HuH-7 (cell line): ENCODE measurements around the gene SLC4A1.
A peak's percentile ranks its signal among the peaks of the same experiment; 100 is the strongest.

Source experiments
- DNase-seq: peaks from one replicate; pipeline ENCODE4 v3.0.0; 2011; ENCODE audit warnings: low spot score

SLC4A1 gene

DNA sequence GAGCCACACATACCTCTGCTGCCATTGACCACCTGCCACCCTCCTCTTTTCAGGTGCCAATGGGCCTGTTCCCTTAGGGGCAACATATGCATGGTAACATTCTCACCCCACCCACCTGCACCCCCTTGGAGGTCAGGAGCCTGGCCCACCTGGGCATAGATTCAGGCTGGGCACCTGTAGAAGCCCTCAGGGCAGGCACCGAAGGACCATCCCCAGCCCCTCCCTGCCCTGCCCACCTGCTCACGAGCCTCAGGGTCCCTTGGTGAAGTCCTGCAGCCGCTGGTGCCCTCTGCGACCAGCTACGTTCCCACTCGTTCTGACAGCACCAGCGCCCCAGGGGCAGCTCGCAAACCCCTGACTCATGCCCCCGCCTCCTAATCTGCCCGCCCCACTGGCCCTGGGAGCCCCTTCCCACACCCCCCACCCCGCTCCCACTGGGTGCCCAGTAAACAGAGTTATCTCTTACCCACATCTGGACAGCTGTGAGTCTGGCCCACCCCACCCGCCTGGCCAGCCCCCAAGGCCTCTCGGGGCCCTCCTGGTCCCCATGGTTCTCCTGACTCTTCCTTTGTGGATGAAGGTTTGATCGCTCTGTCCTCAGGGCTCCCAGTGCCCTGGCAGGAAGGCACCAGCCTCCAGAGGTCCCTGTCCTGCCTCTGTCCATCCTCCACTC, at the start of gene SLC4A1:
Gene SLC4A1 (minus strand): TSS at position 318 of the 673 bp plus-strand sequence. CDS start 5,269 bp downstream, outside the sequence.
- DNase-seq: no peak

DNA sequence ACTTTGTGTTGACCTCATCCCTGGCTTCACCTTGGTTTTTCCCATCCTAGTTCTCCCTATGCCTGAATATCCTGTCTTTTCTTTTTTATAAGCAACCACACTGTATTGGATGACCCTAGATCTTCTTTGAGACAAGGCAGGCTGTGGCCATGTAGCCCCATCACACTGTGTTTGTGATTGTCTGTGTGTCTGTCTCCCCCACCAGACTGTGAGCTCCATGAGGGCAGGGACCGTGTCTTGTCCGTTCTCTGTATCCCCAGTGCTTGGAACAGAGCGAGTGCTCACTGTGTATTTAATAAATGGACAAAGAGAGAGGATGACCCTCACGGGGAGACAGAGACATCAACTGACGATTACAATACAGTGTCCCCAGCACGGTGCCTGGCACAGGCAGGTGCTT, 49.6 kb upstream of the SLC4A1 start:
- DNase-seq: no peak

DNA sequence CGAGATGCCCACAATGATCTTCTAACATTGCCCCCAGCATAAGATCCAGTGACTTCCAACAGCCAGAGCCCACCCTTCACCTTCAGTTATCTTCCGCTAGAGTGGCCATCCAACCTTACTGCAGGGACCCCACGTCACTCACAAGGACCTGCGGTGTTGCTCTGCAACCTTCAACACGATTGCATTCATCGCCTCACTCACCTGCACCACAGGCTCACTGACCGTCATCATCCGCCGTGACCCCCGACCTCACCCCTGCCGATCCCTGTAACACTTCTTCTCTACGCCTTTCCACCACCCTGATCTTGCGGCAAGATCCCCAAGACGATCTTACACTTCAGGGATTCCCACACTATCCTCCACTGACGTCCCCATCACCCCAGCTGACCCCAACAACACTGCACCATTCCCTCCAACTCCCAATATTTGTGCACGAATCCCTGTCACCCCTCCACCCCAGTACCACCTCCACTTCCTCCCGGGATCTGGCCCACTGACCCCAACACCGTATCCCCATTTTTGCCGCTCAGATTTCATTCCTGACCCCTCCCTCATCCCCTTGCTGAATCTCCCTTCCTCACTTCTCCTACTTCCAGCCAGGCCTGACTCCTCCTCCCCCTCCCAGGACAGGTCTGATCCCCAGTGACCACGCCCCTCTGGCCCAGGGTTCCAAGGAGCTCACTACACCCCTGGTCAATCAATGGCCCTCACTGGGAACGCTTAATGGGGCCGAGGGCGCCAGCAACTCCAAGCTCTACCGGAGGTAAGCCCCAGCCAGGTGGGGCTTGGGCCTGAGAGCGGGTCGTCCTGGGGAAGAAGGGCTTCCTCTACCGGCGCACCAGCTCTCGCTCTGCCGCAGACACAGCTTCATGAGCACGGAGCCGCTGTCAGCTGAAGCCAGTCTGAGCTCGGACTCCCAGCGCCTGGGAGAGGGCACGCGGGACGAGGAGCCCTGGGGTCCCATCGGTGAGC, 48.1 kb upstream of the SLC4A1 start:
- DNase-seq: no peak

DNA sequence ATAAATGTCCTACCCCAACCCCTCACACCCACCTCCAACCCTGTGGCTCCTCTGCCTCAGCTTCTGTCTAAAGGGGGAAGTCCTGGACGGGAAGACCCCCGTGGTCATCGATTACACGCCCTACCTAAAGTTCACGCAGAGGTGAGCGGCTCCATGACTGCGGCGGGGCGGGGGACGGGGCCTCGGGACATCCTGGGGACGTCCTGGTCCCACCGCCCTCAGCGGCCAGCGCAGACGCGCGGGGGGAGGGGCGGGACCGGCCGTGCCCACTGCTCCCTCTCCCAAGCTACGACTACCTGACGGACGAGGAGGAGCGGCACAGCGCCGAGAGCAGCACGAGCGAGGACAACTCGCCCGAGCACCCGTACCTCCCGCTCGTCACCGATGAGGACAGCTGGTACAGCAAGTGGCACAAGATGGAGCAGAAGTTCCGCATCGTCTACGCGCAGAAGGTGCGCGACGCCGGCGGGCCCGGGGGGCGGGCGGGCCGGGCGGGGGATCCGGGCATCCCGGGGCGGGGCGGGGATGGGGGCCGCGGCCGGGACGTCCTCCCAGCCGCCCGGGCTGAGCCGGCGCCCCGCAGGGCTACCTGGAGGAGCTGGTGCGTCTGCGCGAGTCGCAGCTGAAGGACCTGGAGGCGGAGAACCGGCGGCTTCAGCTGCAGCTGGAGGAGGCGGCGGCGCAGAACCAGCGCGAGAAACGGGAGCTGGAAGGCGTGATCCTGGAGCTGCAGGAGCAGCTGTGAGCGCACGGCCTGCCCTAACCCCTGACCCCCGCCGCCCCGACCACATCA, 47.1 kb upstream of the SLC4A1 start:
- DNase-seq: no peak

DNA sequence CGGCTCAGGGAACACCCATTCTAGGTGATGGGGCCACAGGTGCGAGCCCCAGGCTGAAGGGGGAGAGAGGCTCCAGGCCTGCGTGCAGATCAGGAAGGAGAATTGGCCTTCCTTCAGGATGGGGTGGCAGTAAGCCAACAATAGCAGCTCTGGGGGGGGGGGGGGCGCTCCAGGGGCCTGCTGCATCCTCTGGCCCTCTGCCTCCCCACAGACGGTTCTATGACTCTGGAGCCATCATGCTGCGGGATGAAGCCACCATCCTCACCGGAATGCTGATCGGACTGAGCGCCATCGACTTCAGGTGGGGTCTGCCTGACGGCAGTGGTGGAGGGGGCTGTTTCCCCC, 46.6 kb upstream of the SLC4A1 start:
- DNase-seq: no peak

DNA sequence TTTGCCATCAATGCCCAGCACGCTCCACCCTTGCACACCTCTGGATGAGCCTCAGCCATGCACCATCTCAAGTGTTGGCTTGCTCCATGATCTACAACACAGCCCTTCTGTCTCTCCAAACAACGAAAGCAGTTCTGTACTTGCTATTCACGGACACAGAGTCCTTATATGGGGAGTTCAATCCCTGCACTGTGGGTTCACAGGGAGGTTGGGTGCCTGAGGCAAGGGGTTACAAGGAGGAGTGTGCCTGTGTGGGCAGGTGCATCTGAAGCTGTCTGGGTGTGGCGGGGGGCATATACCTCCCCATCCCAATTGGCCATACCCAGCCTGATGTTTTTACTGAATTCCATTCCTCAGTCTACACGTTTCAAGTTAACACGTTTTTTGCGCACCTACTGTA, 46.1 kb upstream of the SLC4A1 start:
- DNase-seq: no peak

DNA sequence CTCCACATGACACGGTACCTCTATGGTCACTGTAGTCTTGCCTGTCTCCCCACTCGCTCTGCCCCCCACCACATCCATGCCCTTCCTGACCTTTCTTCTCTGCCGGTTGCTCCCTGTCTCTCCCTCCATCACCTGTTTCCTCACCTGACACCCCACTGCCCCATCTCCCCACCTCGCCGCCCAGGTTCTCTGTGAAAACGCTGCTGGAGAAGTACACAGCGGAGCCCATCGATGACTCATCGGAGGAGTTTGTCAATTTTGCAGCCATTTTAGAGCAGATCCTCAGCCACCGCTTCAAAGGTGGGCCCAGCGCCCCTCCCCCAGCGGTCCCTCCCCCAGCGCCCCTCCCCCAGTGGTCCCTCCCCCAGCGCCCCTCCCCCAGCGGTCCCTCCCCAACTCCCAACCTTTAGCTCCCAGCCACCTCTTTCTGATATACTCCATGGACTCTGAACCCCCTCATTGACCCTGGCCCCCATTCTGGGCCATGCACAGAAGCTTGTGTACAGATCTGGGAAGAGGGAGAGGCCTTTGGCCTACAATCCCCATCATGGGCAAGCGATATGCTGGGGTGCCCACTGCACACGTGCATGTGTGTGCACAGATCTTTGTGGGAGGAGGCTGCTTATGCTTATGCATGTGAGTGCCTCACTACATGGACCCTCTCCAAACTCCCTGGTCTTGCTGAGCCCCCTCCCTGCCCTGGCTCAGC, 44.6 kb upstream of the SLC4A1 start:
- DNase-seq: no peak

DNA sequence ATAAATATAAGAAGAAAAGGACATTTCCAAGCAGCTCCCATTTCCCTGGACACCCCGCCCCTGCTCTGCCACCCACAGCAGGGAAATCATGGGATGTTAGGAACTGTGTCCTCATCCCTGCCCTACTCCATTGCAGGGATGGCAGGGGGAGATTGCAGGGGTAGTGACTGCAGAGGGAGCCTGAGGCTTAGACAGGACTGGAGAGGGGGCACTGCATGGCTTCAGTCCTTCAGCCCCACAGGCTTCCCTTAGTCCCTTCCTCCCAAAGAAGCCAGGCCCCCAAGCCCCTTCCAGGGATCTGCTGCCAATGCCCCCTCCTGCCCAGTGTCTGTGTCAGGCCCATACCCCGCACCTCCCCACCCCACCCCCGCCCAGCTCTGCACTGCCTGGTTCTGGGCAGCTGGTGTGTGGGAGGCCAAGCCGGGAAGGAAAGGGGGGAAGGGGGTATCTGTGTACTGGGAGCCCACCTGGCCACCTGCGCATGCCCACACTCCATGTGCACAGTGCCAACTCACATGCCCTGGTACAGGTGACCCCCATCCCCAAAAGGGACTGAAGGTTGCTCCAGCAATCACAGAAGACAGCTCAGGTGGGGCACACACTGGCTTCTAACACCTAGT, 43.7 kb upstream of the SLC4A1 start:
- DNase-seq: no peak

DNA sequence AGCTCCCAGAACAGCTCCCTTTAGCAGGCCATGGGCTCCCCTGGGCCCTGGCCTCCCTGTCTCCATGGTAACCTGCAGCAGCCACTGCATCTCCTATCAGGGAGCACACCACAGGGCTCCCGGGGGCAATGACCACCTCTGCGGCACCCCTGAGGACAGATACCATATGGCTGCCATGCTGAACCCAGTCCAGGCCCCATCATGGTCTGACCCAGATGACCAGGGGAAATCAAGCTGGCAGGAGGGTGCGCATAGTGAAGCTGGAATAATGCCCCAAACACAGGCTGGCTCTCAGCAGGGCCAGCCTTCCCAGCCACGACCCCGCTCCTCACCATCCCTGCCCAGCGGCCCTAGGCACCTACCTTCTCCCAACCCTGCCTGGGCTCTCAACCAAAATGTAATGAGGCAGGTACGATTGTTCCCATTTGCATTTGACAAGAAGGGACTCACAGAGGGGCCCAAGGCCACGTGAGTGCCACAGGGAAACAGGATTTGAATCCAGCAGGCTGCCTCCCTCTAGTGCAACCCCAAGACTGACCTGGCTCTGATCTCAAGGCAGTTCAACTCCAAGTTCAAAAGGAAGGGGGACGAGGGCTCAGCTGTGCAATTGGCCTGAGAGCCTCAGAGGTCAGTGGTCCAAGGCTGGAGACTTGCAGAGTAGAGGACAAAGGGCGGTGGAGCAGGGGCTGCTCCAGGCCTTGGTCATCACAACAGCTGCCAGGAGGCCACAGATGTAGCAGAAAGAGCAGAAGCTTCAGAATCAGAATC, 42.9 kb upstream of the SLC4A1 start:
- DNase-seq: no peak

DNA sequence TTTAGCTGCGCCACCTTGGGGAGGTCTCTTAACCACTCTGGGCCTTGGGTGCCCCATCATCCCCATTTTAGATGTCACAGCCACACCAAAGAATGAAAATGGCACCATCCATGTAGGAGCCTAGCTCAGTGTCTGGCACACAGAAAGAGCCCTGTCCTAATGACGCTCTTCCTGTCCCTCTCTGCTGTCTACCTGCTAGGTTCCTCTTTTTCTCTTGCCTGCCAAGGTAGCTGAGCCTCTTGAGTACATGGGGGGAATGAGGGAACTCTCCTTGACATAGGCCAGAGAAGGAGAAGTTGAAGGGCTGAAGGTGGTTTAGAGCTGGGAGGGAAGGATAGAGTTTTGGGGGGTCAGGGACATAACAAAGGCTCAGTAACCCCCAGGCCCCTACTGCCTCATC, 42.3 kb upstream of the SLC4A1 start:
- no peak for DNase-seq

DNA sequence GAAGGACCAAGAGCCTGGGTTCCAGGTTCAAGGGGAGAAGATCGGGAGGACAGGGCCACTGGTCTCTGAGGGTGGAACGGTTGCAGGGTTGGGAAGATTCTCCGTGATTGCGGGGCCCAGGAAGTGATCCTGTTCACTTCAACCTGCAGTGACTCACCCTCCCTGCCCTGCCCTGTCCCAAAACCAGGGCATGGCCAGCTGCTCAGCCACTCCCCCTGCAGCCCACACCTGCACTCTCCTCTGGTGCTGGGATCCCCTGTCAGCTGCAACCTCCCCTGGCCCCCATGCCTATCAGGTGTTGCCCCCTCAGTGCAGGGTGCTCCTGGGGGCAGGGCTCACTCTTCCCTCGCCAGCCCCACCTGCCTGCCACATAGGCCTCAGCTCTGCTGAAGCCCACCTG, 41.5 kb upstream of the SLC4A1 start:
- no peak for DNase-seq

DNA sequence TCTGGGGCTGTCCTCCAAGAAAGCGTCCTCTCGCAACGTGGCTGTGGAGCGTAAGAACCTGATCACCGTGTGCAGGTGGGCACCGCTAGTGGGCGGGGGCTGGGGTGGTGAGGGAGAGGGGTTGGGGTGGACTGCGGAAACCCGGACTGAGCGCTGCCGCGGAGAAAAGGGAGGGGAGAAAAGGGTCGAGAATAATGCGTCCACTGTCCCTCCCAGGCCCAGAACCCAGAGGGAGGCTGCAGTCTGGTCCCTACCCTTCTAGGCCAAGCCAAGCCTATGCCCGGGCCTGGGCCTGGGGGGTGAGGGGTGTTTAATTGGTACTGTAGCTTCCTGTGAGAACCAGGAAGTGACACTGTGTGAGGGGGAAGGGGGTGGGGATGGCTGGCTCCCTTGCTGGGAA, 40.9 kb upstream of the SLC4A1 start:
- DNase-seq: no peak

DNA sequence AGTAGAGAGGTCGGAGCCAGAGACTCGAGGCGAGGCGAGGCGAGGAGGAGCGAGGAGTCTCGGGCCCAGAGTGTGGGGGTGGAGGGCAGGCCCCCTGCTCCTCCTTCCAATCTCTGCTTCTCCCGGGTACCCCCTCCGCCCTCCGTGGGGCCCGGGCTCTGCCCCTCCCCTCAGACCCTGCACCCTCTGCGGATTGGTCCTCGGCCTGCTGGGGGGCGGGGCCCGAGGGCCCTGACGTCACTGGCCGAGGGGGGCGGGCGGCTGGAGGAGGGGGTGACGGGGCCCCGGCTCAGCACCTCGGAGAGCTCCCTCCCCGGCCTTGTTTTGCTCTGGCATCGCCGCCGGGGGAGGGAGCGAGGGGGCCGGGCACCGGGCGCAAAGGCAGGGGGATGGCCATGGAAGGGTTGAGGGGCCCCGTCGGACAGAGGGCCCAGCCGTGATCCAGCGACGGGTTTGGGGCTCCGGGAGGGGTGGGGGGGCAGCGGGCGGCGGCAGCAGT, 40.4 kb upstream of the SLC4A1 start, which contains the start of gene RUNDC3A:
Gene RUNDC3A (plus strand): TSS at position 282 of the 499 bp plus-strand sequence. CDS start 232 bp downstream, outside the sequence.
- peak; percentile 94 for DNase-seq

DNA sequence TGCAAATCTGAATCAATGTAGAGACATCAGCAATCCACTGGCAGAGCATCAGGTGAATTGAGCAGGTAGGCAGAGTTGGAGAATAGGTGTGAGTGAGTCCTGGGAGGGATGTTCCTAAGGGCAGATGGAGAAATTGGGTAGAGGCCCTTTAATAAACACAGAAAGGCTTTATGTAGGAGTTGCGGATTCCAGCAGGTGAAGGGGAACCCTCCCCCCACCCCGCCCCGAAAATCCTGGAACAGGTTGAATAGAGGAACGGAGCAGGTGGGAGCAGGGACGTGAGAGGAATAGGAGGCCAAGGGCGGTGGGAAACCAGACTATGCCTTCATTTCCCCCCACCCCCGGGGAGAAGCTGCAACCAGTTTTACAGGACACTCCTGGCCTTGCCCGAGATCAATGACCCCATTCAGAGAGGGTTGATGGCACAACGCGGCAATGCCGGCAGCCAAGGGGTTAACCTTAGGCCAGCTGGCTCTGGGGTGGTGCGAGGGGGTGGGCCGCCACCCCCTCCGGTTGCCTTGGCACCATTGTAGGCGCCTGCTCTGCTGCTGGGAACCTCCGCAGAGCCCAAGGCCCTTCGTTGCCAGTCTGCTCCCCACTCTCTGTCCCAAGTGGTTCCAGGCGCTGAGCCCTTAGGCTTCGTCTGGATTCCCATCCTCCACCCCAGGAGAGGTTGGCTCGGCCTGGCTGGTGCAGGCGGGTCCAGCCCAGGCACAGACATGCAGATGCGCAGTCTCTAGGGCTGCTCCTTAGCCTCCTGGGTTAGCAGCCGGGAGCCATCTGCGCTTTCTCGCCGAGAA, 39.7 kb upstream of the SLC4A1 start:
- DNase-seq: peak; percentile 73

DNA sequence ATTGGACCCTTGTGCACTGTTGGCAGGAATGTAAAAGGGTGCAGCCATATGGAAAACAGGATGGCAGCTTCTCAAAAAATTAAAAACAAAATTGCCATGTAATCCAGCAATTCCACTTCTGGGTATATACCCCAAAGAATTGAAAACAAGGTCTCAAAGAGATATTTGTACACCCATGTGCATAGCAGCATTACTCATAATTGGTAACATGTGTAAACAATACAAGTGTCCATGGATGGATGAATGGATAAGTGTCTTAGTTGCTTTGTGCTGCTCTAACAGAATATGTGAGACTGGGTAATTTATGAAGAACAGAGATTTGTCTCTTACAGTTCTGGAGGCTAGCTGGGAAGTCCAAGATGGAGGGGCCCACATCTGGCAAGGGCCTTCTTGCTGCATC, 36.7 kb upstream of the SLC4A1 start:
- no peak for DNase-seq

DNA sequence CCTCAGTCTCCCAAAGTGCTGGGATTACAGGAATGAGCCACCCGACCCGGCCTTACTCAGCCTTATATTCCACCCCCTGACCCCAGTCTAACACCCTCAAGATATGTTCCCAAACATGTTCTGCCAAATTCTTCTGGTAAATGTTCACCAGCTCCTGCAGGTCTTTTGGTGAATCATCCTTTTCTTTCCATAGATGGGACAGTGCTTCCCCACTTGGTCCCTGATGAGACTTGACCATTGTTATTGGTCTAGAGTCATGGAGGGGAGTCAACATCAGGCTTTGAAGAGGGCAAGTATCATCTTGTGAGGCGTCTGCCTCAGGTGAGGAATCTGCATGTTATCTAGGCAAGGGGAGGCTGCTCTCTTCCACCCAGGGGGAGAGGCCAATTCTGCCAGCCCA, 30.0 kb upstream of the SLC4A1 start:
- no peak for DNase-seq

DNA sequence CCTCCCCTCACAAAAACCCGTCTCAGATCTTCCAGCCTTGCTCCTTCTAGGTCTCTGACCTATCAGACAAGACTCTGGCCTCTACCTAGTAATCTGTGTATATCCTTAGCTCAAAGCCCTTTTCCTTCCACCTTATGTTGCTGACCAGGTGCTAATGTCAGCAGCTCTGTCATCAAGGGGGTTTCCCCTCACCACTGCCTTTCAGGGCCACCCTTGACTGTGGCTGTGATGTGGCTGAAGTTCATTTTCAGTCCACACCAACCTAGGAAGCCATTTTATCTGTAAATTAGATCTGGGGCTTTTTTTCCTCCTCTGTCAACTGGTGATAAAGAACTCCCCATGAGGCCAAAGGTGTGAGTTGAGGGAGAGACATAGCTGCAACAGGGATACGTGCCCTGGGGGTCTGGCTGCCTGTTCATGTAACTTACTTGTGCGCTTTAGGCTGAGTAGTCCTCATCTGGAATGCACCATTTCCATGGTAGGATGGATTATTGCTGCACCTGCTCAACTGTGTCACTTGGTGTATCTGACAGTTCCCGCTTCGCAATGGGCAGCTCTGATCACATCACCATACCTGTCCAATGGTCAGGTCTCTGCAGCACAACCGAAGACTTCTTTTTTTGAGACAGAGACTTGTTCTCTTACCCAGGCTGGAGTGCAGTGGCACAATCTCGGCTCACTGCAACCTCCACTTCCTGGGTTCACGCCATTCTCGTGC, 25.7 kb upstream of the SLC4A1 start:
- DNase-seq: no peak

DNA sequence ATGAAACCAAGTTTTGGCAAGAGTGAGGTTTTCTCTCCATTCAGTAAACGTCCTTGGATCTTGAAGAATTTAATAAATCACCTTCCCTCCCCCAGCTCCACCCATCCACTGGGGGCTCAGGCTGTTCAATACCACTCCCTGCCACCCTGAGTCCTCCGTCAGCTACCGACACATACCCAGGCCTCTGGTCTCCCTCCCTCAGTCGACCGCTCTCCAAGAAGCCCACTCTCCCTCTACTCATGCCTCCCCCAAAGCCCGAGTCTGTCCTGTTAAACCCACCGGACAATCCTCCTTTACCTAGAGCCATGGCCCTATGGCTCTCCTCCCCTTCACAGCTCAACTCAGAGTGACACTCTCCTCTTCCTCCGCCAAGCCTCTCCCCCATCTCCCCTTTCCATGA, 19.7 kb upstream of the SLC4A1 start:
- no peak for DNase-seq

DNA sequence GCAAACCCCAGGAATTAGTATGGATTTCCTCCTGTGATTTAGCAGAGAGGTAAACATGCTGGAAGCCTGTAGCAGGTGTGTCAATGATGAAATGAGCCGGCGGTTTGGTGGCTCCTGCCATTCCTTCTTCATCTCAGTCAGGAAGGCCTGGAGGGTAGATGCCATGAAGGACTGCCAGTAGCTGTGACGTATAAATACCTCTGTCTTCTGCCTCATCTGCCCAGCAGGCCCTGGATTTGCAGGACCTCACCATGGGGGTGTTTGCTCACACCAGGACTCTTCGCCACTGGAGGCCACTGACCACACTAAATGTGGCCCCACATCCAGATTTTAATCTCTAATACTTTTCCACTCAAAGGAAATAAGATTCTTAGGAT, 16.1 kb upstream of the SLC4A1 start:
- no peak for DNase-seq
